Adipose tissue (tissue), 3 donors: ENCODE data around the gene ANKDD1A. TPM values are rescaled to one million over a fixed set of nuclear protein-coding genes. Genes with fewer than 3 reads are reported as not detected.

Source experiments
- H3K27ac ChIP-seq: one replicate; pipeline ENCODE4 v1.5.1; 2013; ENCODE audit warnings: low read depth, low read length
- WGBS, 3 donors: extraction: QIAGEN DNeasy Blood & Tissue Kit; methylation state at CpG; one replicate each; pipeline ENCODE4 v1.1.7; 2013; 5-methylcytosine and 5-hydroxymethylcytosine counted together
- polyA plus RNA-seq, 3 donors: library from polyadenylated mRNA; stranded (reverse); fragments of 200-250 nt; gene quantifications; one replicate each; pipeline ENCODE4 v1.2.3, GENCODE V29; 2013
- donor health status: healthy with polysubstance abuse.
- donor health status: Bipolar disorder and iron deficiency.
- donor health status: healthy.

ANKDD1A gene
- polyA plus RNA-seq, 3 donors = 1.8 to 4.5 (median 3.4) TPM

DNA sequence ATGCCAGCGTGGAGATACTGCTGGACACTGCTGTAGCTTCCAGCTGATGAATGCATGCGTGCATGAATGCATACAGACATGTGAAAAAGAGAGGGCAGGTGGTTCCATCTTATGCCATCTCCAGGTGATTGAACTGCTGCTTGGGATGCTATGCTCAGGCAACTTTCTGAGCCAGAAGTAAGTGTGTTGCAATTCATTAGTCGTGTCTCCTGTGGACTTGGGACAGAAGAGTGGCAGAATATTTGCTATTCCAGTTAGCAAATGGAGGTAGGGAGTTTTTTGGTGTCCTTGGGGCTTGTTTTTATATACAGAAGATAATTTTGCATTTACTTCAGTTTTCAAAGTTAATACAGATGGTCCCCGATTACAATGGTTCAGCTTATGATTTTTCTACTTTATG is 33.3 kb downstream of the ANKDD1A start:
- WGBS, 3 donors = 66 to 72% (median 67%) methylated on average over 4 of the region's 4 CpGs
- H3K27ac ChIP-seq = no peak overlapping the region

DNA sequence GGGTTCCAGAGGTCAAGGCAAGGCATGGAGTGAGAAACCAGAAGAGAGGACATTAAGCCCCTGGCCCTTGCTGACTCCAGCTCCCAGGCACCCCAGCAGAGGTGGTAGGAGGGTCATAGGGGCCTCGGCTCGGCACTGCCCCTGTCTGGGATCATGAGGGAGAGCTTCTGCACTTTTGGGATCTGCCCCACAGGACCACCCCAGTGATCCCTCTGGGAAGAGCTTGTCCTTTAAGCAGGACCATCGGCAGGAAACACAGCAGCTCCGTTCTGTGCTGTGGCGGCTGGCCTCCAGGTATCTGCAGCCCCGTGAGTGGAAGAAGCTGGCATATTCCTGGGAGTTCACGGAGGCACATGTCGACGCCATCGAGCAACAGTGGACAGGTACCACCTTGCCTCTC is 35.5 kb downstream of the ANKDD1A start:
- WGBS, 3 donors = 87 to 92% (median 88%) methylated on average over 10 of the region's 10 CpGs
- no peak overlapping the region for H3K27ac ChIP-seq

DNA sequence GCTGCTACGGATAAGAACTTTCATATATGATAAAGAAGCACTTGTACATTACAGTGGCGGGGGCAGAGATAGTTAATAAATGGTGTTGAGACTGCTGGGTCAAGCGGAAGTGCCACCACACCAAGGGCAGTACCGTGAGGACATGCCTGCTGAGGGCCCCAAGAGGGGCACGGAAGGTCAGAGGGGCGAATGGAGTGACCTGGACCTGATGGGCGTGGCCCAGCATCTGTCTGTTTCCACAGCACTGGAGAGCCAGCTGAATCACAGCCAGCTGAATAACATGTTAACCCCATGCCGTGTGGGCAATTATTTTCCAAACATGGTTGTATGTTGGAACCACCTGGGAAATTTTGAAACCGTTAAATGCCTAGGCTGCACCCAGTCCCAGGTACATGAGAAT is 37.2 kb downstream of the ANKDD1A start:
- 77 to 82% (median 82%) methylated on average over 9 of the region's 9 CpGs for WGBS, 3 donors
- H3K27ac ChIP-seq = no peak overlapping the region

DNA sequence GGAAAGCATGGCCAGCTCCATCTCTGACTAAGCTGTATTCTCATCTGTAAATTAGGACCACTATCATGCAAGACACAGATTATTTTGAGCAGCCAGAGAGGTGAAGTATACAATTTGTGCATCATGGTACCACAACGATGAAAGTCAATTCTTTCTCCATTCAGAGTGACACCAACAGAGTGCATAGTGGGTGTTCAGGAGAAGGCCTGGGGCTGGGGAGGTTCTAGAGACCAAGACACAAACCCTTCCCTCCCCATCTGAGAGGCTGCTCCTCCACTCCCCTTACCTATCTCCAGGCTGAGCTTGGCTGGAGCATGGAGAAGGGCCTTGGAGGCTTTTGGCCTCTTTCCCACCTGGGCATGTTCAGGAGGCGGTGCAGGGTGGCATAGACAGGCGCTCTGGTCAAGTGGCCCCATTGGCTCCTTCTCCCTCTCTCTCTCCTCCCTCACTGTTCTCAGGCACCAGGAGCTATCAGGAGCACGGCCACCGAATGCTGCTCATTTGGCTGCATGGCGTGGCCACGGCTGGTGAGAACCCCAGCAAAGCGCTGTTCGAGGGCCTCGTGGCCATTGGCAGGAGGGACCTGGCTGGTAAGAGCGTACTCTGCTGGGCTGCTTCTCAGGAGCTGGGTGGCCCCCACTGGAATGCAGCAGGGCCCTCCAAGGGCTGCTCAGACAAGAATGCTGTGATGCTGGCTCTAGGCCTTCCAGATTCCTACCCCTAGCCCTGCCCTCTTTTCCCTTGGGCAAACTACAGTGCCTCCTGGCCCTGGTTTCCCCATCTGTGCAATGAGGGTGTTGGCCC is 37.9 kb downstream of the ANKDD1A start:
- 95 to 98% (median 97%) methylated on average over 11 of the region's 11 CpGs for WGBS, 3 donors
- H3K27ac ChIP-seq = no peak overlapping the region

DNA sequence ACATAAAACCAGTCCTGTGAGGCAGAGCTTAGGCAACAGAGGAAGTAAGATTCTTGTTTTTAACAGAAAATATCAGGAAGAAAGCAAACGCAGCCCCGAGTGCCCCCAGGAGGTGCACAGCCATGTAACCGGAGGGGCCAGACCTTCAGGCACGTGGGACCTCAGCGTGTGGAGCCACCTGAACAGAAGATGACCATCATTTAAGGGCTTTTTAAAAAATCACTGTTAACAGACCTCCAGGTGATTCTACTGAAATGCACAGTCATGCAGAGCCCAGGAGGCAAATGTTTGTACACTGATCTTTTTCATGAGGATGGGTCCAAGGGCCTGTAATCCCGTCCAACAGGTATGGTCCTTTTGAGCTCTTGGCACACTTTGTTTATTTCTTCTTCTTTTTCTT is 39.2 kb downstream of the ANKDD1A start:
- no peak overlapping the region for H3K27ac ChIP-seq
- 62 to 80% (median 68%) methylated on average over 6 of the region's 6 CpGs for WGBS, 3 donors

DNA sequence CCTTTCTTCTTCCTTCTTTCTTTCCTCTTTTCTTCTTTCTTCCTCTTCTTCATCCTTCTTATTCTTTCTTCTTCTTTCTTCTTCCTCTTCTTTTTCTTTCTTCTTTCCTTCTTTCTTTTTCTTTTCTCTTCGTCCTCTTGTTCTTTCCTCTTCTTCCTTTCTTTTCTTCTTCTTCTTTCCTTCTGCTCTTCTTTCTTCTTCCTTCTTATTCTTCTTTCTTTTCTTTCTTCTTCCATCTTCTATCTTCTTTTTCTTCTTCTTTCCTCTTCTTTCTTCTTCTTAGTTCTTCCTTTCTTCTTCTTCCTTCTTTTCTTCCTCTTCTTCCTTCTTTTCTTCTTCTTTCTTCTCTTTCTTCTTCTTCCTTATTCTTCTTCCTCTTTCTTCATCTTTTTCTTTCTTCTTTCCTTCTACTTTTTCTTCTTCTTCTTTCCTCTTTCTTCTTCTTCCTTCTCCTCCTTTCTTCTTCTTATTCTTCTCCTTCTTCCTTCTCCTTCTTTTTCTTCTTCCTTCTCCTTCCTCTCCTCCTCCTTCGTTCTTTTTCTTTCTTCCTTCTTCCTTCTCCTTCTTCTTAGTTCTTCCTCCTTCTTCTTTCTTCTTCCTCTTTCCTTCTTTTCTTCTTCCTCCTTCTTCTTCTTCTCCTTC is 40.2 kb downstream of the ANKDD1A start:
- 87 to 95% (median 91%) methylated on average over 2 of the region's 2 CpGs for WGBS, 3 donors
- no peak overlapping the region for H3K27ac ChIP-seq

DNA sequence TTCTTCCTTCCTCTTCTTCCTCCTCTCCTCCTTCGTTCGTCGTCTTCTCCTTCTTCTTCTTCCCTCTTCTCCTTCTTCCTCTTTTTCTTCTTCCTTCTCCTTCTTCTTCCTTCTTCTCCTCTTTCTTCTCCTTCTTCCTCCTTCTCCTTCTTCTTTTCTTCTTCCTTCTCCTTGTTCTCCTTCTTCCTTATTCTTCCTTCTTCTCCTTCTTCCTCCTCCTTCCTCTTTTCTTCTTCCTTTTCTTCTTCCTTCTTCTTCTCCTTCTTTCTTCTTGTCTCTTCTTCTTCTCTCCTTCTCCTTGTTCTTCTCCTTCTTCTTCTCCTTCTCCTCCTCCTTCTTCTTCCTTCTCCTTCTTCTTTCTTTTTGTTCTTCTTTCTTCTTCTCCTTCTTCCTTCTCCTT is 42.7 kb downstream of the ANKDD1A start:
- 35 to 63% (median 60%) methylated on average over 2 to 3 of the region's 3 CpGs for WGBS, 3 donors
- no peak overlapping the region for H3K27ac ChIP-seq

DNA sequence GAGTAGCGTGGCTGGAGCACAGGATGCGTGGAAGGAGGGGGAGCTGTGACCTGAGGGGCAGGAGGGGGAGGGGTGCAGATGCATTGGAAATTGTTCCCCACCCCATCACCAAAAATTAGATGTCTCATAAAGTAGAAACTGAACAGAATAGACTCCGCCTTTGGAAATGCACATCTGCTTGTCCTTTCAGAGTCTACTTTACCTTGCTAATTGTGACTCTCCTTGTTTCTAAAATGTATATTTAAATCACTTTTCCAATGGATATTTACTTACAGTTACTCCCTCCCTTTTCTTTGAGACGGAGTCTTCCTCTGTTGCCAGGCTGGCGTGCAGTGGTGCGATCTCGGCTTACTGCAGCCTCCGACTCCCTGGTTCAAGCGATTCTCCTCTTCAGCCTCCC is 47.4 kb downstream of the ANKDD1A start:
- 95 to 99% (median 97%) methylated on average over 9 of the region's 9 CpGs for WGBS, 3 donors
- H3K27ac ChIP-seq = no peak overlapping the region

DNA sequence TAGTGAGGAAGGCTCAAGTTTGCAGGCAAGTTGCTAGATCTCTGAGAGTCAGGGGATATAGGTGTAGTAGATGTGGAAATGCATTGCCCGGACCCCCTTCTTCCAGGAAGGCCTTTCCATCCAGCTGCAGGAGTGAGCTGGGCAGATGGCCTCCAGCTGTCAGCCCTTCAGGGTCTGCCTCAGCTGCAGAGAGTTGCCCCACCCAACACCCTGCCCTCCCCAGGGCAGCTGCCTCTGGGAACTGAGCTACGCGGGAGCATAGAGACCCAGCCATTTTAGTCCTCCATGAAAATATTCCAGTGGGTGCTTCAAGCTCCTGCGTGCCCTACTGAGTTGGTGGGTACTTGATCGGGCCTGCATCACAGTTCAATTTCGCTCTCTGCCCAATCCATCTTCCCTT is 48.5 kb downstream of the ANKDD1A start:
- no peak overlapping the region for H3K27ac ChIP-seq
- 97 to 99% (median 98%) methylated on average over 6 of the region's 6 CpGs for WGBS, 3 donors

DNA sequence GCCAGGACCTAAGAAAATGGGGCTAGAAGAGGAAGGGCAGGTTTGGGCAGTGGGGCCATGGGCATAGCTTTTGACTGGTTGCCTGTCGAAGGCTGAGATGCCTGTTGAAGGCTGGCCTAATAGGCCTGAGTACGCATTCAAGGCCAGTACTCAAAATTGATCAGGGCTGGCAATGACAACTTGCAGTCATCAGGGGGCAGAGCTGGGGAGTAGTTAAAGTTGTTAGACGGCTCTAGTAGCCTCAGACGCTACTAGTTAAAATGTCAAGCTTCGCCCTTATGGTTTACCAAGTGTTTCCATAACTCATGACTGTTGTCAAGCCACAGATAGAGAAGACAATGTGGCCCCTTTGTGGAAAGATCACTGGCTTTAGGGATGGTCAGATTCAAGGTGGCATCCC is 49.3 kb downstream of the ANKDD1A start:
- 94% methylated on average over 5 of the region's 5 CpGs for WGBS, 3 donors
- H3K27ac ChIP-seq = no peak overlapping the region

DNA sequence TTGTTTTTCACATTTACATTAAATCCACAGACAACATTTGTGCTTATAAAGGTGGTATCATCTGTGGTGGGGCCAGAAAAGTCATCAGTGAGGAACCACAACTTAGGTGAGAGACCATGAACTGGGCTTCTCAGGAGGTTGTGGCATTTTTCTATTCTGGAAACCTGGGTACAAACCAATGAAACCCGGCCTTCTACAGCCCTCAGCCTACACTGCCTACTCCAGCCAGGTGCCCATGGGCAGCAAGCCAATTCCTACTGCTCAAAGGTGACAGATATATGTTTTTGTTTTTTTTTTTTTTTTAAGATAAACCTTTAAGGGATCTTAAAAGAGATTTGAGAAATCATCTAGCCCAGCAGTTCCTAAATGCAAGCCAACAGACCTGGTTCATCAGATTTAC is 57.7 kb downstream of the ANKDD1A start:
- WGBS, 3 donors = 68 to 98% (median 95%) methylated on average over 1 of the region's 1 CpG
- H3K27ac ChIP-seq = no peak overlapping the region

DNA sequence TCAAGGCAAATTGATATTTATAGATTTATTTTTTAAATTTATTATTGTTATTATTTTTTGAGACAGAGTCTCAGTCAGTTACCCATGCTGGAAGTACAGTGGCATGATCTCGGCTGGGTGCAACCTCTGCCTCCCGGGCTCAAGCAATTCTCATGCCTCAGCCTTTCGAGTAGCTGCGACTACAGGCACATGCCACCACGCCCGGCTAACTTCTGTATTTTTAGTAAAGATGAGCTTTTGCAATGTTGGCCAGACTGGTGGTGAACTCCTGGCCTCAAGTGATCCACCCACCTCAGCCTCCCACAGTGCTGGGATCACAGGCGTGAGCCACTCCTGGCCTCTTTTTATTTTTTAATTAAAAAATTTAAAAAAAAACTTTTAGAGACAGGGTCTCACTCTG is 59.0 kb downstream of the ANKDD1A start:
- WGBS, 3 donors = 73 to 93% (median 75%) methylated on average over 7 of the region's 7 CpGs
- no peak overlapping the region for H3K27ac ChIP-seq

DNA sequence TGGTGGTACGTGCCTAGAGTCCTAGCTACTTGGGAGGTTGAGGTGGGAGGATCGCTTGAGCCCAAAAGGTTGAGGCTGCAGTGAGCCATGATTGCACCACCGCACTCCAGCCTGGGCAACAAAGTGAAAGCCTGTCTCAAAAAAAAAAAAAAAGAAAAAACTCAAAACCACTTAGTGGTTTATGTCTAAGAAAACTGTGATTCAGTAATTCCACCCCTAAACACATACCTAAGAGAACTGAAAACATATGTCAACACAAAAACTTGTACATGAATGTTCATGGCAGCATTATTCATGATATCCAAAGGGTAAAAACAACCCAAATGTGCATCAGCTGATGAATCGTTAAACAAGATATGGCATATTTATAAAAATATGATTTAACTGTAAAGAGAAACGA is 63.7 kb downstream of the ANKDD1A start:
- H3K27ac ChIP-seq = no peak overlapping the region
- WGBS, 3 donors = 87 to 96% (median 88%) methylated on average over 5 of the region's 5 CpGs

DNA sequence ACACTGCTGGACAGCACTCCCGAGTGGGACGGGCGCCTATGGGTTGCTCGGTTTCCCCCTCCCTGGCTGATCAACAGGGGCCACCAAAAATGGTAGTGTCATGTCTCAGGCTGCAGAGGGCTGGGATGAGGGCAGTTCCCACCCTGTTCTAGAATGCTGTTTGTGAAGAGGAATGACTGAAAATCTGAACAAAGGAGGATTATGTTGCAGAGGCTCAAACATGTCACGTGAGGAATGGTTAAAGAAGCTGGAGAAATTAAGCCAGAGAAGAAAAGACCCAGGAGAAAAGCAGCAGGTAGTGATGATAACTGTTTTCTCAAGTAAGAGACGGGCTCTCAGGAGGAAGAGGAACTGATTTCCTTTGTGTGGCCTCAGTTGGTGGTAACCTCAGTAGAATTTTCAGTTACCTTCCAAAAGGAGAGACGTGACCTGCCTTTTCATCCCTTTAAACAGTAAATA is 67.6 kb downstream of the ANKDD1A start:
- WGBS, 3 donors = 80 to 85% (median 84%) methylated on average over 7 of the region's 7 CpGs

DNA sequence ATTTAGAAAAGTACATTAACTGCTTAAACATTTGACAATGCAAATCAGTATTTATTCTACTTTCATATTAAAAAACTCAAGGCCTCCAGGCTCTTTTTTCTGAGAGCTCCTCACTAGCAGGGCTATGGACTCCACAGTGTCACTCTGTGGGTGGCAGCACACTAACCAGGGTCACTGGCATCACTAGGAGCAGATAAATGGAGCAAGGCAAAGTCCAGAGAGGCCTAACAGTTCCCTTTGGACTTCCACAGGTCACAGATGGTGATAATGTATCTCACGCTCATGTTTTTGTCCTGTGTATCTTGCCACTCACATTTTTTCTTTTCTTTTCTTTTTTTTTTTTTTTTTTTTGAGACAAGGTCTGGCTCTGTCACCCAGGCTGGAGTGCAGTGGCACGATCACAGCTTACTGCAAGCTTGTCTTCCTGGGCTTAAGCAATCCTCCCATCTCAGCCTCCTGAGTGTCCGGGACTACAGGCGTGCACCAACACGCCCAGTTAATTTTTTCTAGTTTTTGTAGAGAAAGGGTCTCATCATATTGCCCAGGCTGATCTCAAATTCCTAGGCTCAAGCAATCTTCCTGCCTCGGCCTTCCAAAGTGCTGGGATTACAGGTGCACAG is 70.2 kb downstream of the ANKDD1A start:
- no peak overlapping the region for H3K27ac ChIP-seq
- WGBS, 3 donors = 72 to 83% (median 81%) methylated on average over 6 of the region's 6 CpGs

More for the DNA sequence above, 67.6 kb downstream of the ANKDD1A start:
- no peak overlapping the region for H3K27ac ChIP-seq

DNA sequence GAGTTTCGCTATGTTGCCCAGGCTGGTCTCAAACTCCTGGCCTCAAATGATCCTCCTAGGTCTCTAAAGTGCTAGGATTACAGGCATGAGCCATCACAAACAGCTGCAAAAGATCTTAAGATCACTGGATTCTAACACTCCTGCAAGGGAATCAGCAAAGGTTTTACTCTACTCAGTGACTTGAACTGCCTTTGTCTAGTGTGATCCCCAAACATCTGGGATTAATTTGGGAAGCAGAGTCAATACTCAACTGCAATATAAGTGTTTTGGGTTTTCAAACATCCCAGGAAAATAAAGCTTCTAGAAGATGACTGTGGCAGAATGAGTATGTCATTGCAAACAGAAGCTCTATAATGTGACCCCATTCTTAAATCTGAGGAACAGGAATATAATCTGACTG is 70.8 kb downstream of the ANKDD1A start:
- 92 to 97% (median 94%) methylated on average over 1 of the region's 1 CpG for WGBS, 3 donors

DNA sequence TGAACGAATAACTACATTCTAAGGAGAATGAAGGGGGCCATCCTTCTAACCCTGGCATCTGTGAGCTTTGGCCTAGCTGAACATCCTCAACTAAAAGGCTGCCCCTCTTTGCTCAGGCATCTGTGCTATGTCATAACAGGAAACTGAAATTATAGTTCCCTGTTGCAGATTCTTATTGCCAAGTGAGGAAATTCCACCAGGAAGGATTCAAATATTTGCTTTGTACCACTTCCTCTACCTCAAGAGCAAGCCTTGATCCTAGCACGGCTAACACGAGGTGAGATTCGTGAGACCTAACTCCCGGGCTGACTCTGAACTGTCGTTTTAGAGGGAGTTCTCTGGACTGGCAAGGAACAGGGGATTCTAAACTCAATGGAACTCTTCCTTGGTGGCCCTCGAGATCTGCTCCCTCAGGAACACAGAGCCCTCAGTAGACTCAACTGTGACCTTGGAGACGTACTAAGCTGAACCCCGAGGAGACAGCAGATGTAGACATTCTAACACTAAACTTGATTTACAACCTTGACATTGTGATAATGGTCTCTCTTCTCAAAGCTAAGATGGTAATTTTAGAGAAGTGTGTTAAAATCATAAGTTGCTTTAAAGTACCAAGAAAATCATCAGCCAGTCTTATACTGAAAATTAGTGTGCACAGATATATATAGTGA is 73.8 kb downstream of the ANKDD1A start:
- WGBS, 3 donors = 23 to 55% (median 30%) methylated on average over 9 of the region's 9 CpGs
- H3K27ac ChIP-seq = no peak overlapping the region

More for the DNA sequence above, 70.8 kb downstream of the ANKDD1A start:
- H3K27ac ChIP-seq = no peak overlapping the region

DNA sequence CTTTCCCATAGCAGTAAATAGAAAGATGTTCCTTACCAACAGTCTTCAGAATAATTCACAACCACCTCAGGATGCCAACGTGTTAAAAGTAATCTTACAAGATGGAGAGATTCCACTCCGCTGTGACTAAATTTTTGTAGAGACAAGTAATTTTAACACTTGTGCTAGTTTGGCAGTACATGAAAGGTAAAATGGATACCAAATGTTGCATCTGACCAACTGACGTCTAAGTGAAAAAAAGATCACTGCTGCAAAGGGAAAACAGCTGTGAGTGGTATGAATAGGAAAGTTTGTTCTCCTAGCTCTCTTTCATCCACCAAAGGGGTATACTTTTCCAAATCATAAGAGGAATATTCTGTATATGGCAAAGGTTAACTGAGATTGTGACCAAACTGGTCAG is 75.4 kb downstream of the ANKDD1A start:
- 63 to 74% (median 66%) methylated on average over 3 of the region's 3 CpGs for WGBS, 3 donors
- no peak overlapping the region for H3K27ac ChIP-seq
